Forelimb muscle (tissue), 1 donor: ENCODE results near the gene ADGRL3. TPM values are rescaled to one million over a fixed set of nuclear protein-coding genes. Genes with fewer than 3 reads are reported as not detected.

Experiments used
- DNase-seq: peaks from one replicate; pipeline ENCODE4 v3.0.0-alpha.2; 2013; ENCODE audit warnings: low read depth
- polyA plus RNA-seq: library from polyadenylated mRNA; unstranded; fragments of 120-200 nt; gene quantifications from one replicate; pipeline ENCODE4 v1.2.1, GENCODE V29; 2013; ENCODE audit not compliant: insufficient read length

ADGRL3 gene
- polyA plus RNA-seq, 1 donor = 19.5 TPM

DNA sequence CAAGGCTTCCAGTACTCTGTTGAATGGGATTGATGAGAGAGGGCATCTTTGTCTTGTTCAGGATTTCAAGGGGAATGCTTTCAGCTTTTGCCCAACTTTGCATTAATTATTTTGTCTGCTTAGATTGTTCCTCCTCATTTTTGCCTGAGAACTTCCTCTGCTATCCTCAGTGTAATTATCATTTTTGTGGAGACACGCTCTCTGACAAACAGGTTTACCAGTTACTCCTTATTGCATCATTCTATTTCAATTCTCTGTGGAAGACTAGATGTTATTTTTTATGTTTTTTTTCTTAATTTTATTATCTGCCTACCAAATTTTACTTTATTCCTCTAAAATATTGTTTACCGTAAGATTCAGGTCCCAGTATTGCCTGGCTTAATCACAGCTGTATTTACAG, 349.2 kb downstream of the ADGRL3 start:
- DNase-seq = no peak

DNA sequence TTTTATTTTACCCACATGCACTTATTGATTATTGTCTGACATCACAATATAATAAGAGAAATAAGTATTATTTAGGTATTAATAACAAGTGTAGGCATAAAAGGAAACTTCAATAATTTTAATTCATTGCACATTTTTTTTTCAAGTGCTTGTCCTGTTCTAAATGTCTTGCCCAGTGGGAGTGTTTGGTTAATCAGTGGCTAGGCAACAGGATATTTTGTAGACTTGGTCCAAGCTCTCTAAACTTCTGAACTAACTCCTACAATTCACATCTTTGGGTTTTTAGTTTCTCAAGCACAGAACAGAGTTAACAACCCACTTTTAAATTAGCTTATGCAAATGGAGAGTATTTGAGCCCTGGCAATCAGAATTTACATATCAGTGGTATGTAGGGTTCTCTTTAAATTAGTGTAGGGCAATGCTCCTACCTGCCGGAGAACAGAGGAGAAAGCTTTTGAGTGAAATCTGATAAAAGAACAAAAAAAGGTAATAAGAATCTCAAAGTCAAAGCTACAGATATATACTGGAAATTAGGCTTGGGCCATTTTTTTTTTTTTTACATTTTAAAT, 353.5 kb downstream of the ADGRL3 start:
- DNase-seq = no peak

DNA sequence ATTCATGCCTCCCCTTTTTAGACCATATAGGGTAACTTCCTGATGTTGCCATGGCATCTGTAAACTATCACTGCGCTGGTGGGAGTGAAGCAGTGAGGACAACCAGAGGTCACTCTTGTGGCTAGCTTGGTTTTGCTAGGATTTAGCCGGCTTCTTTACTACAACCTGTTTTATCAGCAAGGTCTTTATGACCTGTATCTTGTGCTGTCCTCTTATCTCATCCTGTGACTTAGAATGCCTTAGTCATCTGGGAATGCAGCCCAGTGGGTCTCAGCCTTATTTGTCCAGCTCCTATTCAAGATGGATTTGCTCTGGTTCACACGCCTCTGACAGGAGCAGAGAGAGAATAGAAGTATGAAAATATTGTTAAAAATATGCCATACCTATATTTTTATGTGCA, 355.7 kb downstream of the ADGRL3 start:
- no peak for DNase-seq

DNA sequence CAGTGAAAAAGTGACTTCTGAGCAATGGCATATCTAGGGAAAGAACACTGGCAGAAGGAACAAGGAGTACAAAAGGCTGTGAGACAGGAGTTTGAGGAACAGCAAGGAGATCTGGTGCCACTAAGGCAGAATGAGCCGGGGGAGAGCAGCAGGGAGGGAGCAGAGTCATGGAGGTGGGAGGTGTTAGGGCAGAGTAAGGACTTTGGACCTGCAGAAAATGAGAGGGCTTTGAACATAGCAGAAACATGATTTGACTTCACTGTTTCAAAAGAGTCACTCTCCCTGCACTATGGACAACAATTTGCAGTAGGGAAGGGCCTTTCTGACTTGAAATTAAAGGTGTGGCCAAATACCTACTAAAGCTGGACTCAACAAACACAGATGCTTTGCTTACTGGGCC, 356.2 kb downstream of the ADGRL3 start:
- no peak for DNase-seq

DNA sequence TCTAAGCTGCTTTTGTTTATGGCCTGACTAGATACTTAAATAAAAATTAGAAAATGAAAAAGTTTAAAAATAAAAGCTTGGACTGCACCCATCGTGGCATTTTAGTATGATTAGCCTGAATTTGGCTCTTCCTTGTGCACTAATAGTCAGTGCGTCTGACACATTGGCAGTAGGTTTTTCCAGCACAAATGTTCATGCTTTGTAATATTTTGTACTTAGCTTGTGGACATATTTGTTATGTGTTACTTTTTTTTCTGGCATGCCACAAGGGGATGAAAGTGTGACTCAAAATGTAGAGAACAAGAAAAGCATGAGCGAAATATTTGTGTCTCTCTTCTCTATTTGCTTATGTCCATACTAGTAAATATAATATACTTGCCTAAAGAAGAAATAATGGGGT, 359.3 kb downstream of the ADGRL3 start:
- DNase-seq = no peak

DNA sequence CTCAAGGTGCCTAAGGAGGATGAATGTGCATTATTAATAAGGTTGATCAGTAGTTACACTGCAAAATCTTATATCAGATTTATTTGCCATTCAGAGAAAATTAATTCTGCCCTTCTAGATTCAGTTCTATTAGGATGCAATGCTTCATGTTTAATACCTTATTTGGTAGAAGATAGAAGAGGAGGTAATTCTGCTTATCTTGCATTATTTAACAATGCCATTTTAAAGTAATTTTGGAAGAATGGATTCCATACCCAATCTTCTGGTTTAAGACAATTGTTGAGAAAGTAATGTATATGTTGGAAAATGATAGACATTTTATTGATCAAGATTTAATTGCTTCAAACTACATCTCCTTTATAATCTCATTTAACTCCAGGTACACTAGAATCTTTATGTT, 360.9 kb downstream of the ADGRL3 start:
- no peak for DNase-seq

DNA sequence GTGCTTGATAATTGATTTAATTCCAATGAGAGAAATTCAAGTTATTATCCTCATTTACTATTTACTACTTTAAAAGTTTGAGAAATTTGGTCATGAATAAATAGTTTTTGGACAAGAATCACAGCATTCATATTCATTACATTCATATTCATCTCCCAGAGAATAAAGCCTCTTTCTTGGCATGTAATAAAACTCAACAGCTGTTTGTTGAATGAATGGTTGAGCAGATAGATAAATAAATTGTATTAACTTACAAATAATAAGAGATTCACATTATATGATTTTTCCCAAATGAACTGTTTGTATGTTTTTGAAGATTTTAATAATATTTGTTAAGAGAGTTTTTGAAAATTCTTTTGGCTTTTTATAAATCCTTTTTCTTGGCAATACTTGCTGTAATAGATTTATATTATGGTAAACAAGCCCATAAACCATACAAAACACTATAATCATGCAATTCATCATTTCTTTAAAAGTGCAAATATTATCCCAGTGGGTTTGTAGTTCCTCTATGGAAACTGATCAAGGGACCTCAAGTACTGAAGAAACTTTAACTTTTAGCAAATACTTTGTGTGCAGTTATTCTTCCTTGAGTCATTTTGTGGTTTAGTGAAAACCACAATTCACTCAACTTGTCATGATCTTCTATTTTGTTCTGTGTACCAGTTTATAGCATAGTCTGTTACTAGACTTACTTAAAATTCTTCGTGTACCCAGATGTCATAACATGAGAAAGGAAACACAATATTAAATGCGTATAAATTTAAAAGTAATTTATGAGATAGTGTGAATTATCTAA, 371.8 kb downstream of the ADGRL3 start:
- peak; percentile 13 for DNase-seq

DNA sequence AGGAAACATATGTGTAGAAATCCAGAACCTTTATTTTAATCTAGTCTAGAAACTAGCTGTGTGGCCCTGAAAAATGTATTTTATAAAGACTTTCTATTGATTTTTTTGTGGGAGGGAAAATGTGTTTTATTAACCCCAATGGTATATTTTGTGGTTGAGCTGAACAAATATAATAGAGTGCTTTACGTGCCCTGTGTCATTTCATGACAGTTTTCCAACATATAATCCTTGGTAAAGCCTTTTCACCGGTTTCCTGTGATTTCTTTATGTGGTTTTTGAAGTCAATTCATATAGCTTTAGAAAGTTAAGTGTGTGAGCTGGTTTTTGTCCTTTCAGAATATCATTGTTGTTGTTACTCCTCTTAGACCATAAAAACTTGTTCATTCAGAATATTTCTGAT, 375.7 kb downstream of the ADGRL3 start:
- no peak for DNase-seq

DNA sequence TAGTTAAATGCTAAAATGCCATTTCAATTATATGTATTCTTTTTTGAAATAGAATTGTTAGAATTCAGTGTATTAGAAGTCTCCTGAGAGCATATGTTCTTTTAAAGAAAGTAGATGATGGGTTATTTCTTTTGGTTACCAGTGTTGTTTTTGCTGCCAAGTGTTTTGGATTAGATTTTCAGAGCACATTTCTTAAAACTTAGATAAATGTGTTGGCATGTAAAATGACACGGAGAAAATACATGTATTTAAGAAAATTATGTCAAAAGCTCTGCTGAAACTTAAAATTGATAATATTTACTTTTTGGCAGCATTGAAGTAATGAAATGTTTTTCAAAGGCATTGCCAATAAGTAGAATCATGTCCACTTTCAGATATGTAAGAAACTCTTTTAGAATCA, 379.7 kb downstream of the ADGRL3 start:
- no peak for DNase-seq

DNA sequence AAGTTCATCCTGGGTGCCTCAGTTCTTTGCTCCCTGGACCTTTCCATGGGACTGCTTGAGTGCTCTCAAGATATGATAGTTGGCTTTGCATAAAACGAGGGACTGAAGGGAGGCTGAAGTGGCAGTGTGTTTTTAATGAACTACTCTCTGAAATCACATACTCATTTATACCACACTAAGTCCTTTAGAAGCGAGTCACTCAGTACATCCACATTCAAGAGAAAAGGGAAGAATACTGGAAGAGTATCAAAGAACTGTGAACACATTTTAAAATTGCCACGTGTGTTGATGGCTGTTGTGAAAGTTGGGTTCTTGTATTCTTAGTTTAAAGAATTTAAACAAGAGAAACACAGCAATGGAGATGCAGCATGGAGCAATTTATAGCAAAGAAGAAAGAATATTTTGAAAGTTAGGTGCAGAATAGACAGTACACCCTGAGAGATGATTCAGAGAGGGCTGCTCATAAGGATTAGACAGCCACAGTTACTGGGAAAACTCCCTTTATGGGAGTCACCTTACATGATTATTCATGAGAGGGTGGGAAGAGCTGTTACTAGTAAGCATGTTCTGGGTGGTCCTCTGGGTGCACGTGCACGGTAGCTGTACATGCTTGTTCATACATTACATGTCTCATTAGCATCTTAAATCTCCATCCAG, 380.7 kb downstream of the ADGRL3 start:
- no peak for DNase-seq

DNA sequence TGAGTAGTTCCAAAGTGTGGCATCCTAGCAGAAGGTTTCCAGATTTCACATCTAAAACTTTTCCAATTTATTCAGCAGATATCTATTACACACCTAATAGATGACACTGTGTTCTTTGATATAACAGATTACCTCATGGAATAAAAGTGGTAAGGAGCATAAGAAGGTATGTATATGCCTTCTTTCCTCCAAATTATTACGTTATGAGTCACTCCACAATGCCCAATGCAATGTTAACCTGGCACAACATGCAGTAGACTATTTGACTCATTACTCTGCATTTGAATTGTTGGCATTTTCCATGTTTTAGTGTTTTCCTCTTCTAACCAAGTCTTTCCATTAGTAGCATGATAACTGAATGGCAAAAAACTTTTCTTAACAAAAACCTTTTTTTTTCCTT, 383.6 kb downstream of the ADGRL3 start:
- DNase-seq = no peak

DNA sequence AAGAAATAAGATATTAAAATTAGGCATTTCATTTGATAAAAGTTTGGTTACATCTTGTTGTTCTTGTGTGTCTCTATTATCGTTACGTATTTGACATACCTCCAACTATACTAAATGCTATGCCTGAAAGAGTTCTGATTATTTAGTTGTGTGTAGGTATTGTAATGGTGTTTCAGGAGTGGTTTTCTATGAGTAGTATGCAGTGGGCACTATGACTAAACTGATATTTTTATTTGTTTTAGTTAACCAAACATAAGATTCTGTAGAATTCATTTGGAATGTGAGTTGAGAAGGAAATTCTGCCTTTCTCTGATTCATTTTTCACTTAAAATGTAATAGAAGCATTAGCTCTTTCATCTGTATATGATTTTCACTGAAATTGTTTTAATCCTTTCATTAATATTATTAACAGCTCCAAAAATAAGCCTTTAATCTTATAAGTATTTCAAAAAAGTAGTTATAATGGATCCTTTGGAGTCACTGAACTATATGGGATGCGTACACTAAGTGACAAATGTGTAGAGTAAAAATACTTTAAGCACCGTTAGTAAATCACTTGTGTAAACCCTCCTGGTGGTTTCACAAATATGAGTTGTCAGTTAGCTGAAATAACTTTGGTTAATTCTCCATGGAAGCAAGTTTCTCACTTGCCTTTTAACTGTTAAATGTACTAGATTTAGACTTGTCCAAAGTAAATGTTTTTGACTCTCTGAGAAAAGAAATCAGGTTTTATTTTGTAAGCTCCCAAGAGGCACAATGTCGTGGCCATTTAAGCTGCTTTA, 388.7 kb downstream of the ADGRL3 start:
- no peak for DNase-seq

DNA sequence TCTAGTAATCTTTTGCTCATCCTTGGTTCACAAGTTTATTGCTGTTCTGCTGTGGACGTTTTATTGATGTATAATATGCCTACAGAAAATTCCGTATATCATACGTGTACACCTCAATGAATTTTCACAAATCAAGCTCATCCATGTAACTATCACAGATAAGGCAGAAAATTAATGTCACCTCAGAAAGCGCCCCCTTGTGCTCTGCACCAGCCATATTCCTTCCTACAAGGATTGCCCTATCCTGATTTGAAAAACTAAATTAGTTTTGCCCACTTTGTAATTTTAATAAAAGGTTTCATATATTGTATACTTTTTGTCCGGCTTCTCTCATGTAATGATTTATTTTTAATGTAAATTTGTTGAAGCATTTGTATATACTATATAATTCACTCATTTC, 390.8 kb downstream of the ADGRL3 start:
- DNase-seq = no peak

DNA sequence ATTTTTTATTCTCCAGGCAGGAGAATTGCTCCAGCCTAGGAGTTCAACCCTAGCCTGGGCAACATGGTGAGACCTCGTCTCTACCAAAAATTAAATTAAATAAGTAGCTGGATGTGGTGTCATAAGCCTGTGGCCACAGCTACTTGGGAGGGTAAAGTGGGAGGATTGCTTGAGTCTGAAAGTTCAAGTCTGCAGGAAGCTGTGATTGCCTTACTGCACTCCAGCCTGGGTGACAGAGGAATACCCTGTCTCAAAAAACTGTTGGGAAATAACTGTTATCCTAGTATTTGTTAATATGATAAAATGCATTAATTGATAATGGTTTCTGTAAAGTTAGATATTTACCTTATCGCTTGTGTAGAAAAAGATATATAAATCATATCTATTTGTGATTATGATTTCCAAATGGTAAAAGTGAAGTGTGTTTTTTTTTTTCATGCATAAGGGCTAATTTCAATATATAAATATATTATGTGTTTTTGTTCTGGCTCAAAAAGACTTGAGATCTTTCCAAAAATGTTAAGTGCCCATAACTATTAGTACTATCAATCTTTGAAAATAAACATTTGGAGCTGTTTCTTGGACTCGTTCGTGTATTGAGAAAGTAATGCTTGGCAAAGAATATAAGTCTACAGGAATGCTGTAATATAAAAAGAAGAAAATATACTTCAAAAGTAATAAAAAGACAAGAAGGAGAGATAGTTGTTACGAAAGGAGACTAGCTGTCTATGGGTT, 396.6 kb downstream of the ADGRL3 start:
- DNase-seq = no peak

DNA sequence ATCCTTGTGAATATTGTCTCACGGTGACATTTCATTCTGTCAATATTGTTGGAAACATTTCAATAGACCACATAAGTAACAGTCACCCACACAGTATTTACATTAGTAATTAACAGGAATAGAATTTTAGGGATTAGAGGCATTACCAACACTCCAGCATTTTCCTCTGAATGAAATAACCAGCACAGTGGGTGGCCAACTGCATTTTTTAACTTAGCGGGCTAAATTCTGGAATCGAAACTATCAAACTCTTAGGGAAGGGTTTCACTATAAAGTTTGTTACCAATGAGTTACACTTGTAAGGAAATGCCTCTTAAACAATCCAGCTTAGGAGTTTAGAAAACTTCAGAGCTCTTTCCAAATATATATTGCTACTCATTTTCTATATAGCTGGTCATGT, 403.0 kb downstream of the ADGRL3 start:
- no peak for DNase-seq

DNA sequence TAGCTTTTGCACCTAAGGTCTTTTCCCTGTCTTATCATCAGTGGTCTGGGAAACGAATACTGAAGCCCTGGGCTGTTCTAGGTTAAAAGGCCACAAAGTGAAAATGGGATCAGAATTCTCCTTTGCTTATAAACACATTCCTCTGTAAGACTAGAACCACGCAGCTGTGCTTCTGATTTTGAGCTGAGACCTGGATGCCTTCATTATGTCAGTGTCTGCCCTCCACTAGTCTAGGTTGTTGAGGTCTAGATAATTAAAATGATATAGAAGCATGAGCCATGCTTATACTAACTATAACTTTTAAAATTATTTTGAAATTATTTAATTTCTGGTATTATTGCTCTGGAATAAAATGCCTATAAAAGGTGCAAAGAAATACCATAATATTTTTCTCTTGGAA, 403.9 kb downstream of the ADGRL3 start:
- DNase-seq = no peak

DNA sequence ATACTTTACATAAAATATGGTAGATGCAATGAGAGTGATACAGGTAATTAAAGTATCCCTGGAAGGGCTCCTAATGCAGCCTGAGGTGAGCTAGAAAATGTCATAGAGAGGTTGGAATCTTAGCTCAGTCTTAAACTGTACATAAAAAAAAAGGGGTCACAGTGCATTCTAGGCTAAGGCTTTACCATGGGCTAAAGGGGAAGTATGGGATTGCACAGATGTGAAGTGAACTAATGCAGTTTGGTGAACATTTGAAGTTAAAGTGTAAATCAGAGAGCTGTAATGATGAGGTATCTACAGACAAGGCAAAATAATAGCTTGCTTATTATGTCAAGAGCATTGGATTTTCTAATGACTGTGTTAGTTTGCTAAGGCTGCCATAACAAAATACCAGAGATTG, 405.9 kb downstream of the ADGRL3 start:
- no peak for DNase-seq

DNA sequence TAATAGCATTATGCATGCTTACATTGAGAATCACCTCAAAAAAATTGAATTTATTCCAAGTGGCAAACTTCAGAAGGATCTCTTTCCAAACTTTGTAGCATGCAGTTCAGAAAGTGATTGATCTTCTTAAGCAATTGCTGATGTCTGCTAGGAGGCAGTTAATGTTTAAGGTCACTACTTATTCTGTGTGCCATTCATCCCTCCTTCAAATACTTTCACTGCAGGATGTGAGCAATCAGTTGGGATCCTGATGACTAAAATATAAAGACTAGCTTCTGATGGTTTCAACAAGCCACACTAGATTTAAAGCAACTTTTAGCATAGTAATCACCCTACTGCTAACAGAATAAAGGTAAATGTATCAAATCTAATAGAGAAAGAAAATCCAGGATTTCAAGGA, 414.1 kb downstream of the ADGRL3 start:
- no peak for DNase-seq

DNA sequence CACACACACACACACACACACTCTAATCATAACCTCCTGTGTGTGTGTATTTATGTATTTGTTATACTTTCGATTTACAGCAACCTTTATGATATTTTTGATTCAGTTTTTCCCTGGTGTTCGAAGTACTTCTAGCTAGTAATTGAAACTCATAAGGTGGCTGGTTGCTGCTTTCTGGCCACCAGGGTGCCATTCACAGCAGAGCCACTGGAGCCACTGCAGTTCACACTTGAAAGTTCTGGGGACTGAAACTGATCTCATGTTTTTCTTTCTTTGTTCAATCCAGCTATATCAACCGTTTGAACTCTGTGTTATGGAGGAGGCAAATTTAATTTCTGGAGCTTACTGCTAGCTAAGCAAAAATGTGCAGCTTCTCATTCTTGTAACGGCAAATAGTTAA, 419.4 kb downstream of the ADGRL3 start:
- no peak for DNase-seq

DNA sequence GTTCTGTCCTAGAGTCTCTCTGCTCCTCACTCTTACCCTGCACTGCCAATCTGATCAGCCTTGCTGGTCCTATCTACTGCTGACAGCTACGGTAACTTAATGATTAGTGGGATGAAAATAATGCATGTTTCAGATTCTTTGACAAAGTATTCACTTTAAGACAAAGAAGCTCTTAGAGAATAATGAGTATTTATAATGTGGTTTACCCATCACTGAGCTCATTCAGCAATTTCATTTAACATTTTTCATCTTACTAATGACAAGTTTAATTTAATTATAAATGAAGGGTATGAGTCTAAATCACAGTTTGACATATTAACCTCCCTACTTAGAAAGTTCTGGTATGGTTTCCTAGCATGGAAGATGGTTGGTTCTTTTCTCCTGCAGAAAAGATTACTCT, 428.2 kb downstream of the ADGRL3 start:
- DNase-seq = no peak

DNA sequence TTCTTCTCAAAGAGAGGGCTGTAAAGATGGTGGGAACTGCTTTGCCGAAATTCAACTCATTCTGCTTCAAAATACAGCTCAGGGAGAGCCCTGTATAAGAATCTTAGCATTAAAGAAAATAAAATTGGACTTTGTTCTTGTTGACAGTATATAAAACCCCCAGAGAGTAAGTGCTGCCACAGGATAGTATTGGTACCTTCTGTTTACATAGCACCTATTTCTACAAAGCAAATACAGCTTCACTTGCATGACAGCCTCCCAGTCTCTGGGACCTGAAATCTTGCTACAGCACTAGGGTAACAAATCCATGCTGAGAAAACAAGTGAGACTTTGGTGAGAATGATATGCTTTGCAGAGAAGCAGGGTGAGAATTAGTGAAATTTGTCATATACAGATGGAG, 428.6 kb downstream of the ADGRL3 start:
- no peak for DNase-seq

DNA sequence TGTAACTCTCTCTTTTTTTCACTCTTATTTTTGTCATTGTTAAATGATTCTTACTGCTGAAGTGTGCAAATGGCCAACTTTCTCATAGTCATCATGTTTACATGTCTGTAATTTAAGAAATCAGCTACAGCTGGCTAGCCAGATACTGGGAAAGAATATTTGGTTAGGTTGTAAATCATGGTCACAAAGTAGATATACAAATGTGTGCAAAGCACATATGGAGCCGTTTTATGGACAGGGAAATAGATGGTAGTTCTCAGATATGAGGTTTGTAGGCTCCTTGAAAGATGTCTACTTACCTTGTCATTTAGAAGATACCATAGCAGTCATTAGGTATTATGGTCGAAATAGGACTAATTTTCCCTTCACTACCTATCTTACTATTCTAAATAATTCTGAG, 430.4 kb downstream of the ADGRL3 start:
- no peak for DNase-seq
